GM19238 (cell line): Measurements from ENCODE around the gene PUM2.

Experiments
- DNase-seq: peaks from one replicate; pipeline ENCODE4 v3.0.0; 2011; ENCODE audit warnings: low spot score; ENCODE audit not compliant: insufficient read length

PUM2 gene

GRCh38 chr2:20218331-20219320 is 132.0 kb downstream of the PUM2 start:
- DNase-seq = no peak

- DNase-seq = no peak
Observed at GRCh38 chr2:20217041-20217970, 133.3 kb downstream of the PUM2 start.

GRCh38 chr2:20216130-20217025 is 134.3 kb downstream of the PUM2 start:
- no peak for DNase-seq

DNA sequence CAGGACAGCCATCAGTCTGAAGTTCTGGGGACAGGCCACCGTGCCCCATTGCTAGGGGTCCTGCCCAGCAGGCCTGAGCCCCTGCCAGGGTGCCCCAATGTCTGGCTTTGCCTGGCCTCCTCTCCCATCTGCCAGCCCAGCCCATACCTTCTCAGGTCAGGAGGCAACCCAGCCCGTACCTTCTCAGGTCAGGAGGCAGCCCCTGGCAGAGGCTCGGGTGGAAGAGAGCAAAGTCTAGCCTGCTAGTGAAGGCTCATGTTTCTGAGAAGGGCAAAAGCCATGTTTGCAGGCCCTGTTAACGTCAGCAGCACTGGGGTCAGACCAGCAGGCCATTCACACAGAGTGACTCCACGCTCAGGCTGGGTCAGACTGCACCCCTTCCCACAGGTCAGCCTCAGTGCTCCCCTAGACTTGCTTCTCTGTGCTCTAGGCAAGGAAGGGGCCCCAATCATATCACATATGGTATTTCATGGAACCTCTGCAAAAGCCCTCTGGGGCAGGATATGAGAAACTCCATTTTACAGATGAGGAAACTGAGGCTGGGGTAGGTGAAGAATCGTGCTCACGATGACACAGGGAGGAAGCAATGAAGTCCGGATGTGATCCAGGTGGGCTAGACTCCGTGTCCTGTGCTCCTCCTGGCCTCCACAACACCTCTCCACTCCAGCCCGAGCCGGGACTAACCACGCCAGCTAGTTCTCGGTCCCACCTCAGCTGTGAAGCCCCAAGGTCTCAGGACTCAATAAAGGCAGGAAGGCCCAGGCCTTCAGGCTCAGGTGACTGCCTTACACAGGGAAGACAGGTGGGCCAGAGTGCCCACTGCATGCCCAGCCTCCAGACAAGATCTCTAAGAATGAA is 135.2 kb downstream of the PUM2 start:
- DNase-seq = no peak

DNA sequence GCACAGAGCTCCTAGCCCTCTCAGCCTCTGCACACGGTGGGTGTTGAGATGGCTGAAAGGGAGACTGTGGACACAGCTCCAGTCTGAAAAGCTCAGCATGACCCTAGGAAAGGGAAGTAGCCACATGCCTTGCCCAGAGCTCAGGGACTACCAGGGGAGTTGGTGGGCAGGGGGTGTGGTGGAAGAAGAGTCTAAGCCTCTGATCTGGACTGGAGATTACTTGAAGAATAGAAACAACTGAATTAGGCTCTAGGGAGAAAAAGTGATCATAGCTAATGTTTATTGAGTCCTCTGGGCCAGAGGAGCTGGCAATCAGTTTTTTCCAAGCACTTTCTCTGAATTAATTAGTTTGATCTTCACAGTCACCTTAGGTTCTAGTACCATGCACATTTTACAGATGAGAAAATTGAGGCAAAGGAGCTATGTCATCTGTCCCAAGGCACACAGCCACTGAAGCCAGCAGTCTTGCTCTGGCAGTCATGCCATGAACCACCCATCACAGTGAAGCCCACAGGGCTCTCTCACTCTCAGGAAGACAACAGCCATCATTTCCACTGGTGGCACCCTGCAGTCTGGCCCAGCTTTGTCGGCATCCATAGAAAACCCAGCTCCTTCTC is 136.0 kb downstream of the PUM2 start:
- DNase-seq = no peak

- peak; percentile 42 for DNase-seq
Observed at GRCh38 chr2:20213651-20214565, 136.7 kb downstream of the PUM2 start.

GRCh38 chr2:20212871-20213503 is 137.7 kb downstream of the PUM2 start:
- DNase-seq = no peak

- peak; percentile 46 for DNase-seq
Observed at GRCh38 chr2:20212459-20212870, 138.2 kb downstream of the PUM2 start.

DNA sequence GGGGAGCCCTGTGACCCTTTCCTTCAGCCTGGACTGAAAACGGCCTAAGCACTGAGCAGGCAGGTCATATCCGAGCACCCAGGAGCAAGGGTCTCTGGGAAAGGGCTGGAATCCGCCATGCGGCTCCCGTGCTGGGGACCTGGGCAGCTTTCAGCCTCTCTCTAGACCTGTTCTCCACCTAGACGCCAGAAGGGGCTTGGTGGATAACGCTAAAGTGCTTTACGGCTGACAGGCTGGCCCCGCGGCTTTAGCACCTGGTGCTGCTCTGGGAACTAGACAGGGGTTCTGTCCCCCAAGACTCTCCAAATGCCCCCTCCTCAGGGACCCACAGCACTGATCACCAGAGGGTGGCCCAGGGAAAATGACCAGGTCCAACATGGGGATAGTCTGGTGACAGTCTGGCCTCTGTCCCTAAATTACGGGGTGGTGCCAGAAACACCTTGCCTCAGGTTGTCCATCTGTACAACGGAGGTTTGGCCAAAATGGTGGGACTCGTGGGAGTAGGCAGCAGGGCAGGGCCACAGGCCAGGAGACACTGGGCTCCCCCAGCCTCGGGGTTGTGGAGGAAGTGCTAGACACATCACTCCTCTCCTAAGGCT is 138.7 kb downstream of the PUM2 start:
- DNase-seq = no peak

- no peak for DNase-seq
Observed at GRCh38 chr2:20211420-20211819, 139.2 kb downstream of the PUM2 start.

DNA sequence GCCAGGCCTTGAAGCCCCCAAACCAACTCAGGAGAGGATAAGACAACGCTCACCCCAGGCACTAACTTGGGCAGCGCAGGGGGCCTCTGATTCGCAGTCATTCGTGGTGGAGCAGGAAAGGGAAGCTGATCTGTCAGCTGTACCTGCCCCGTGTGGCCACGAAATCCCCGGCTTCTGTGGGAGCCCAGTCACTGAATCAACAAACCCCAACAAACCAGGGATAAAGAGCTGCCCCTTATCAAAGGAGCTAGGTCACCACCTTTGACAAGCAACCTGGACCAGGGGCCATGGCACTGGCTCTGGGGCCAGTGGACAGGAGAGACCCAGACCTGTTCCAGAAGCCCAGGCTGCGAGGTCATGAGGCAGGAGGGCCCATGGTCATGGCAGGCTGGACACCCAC is 140.2 kb downstream of the PUM2 start:
- DNase-seq = no peak

GRCh38 chr2:20209373-20210109 is 141.1 kb downstream of the PUM2 start:
- DNase-seq = no peak

DNA sequence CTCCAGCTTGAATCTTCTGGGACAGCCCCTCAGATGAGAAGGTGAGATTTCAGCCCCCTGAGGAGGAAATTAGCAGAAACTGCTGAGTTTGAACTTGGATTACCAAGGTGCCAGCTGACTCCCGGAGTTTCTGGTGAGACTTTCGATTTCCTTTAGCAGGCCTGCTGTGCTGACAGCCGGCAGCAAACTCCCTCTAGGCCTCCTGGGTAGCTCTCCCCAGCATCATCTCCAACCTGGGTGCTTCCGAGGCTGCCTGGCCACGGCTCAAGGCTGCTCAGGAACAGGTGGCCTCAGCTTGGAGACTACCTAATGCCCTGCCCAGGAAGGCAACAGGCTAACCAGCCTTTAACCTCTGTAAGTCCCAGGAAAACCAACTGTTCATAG is 142.2 kb downstream of the PUM2 start:
- DNase-seq = peak; percentile 39

DNA sequence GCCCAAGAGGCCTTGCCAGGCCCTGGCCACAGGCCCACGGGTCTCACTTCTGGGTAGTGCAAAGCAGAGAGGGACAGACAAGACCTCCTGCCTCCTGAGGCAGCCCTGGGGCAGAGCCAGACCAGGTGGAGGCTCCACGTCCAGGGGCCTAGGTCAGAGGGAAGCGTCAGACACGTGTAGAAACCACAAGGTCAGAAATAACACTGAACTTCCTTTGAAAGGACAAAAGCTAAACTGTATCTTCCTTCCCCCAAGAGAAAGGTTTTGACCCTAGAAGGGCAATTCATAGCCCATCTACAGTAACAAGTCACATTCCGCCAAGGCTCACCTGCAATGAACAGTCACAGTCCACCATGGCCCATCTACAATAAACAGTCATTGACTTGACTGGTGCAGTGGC is 143.6 kb downstream of the PUM2 start:
- DNase-seq = peak; percentile 35

DNA sequence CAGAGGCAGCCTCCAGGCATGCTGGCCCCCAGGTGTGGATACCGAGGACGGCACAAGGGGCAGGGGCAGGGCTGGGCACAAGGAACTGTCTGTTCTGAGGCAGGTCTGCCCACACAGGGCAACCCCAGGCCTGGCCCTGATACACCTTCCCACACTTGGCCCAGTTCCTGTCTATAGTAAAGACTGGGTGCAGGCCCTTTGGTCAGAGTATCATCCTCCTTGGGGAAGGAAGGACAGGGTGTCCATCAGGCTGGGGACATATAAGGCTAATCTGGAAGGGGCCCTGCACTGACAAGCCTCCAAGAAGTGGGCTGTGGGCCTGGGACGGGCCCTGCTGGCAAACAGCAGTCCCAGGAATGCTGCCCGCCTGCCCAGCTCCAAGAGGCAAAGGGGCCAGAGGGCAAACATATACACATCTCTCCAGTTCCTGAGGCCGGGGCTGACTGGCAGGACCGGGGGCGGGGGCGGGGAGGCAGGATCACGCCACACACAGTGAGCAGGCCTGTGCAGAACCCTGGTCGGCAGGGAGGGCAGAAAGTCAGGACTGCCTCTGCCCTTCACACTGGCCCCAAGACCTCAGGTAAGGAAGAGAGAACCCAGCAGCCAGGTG is 144.6 kb downstream of the PUM2 start:
- no peak for DNase-seq

DNA sequence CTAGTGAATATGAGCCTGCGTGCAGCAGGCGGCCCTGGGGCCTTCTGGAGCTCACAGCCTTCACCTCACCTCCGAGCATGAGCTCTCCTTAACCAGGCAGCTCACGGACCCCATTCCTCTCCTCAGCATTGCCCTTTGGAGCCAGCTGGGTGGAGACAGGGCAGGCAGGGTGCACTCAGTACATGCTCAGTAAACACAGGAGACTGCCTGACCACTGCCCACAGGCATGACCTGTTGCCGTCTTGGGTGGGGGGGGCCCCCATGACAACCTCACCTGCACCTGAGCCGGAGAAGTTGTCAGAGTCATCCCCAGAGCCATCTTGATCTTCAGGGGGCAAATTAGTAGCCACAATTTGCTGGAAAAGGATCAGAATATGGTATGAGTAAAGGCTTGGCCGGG is 145.6 kb downstream of the PUM2 start:
- no peak for DNase-seq
